Hepatocyte (in vitro differentiated cells): Measurements from ENCODE around the gene NEU3. TPM values are rescaled to one million over a fixed set of nuclear protein-coding genes. Genes with fewer than 3 reads are reported as not detected.
A peak's percentile ranks its signal among the peaks of the same experiment; 100 is the strongest.

ENCODE experiments used
- DNase-seq: peaks from one replicate; pipeline ENCODE4 v3.0.0-alpha.2; 2016; ENCODE audit warnings: low spot score
- H2AFZ ChIP-seq: fragments of 200-600 bp; sonication (generic); 2 replicates; pipeline ENCODE4 v1.6.0; 2016; ENCODE audit warnings: antibody characterized with exemption, mild to moderate bottlenecking
- H3K27ac ChIP-seq: fragments of 200-600 bp; sonication (generic); 2 replicates; pipeline ENCODE4 v1.5.1; 2016; ENCODE audit warnings: mild to moderate bottlenecking
- H3K27me3 ChIP-seq: fragments of 200-600 bp; sonication (generic); 2 replicates; pipeline ENCODE4 v1.6.1; 2016
- H3K36me3 ChIP-seq: fragments of 200-600 bp; sonication (generic); replicated peaks from 2 replicates; pipeline ENCODE4 v1.5.1; 2016; ENCODE audit warnings: low read depth; ENCODE audit not compliant: insufficient read depth
- H3K4me1 ChIP-seq: fragments of 200-600 bp; sonication (generic); 2 replicates; pipeline ENCODE4 v1.5.1; 2016; ENCODE audit warnings: mild to moderate bottlenecking, moderate library complexity; ENCODE audit not compliant: insufficient read depth
- H3K4me2 ChIP-seq: fragments of 200-600 bp; sonication (generic); 2 replicates; pipeline ENCODE4 v1.6.0; 2016
- H3K4me3 ChIP-seq: fragments of 200-600 bp; sonication (generic); 2 replicates; pipeline ENCODE4 v1.5.1; 2016; ENCODE audit warnings: mild to moderate bottlenecking
- H3K79me2 ChIP-seq: fragments of 200-600 bp; sonication (generic); 2 replicates; pipeline ENCODE4 v1.6.0; 2017; ENCODE audit warnings: mild to moderate bottlenecking
- H3K9me2 ChIP-seq: fragments of 200-600 bp; sonication (generic); replicated peaks from 2 replicates; pipeline ENCODE4 v1.6.0; 2017; ENCODE audit warnings: mild to moderate bottlenecking; ENCODE audit not compliant: insufficient read depth
- H3K9me3 ChIP-seq: fragments of 200-600 bp; sonication (generic); 2 replicates; pipeline ENCODE4 v1.5.1; 2016; ENCODE audit warnings: low read depth, mild to moderate bottlenecking
- H4K20me1 ChIP-seq: fragments of 200-600 bp; sonication (generic); 2 replicates; pipeline ENCODE4 v1.6.0; 2016; ENCODE audit warnings: mild to moderate bottlenecking; ENCODE audit not compliant: insufficient read depth, poor library complexity, severe bottlenecking
- EZH2 ChIP-seq: fragments of 200-600 bp; sonication (generic); IDR thresholded peaks from 2 replicates; pipeline ENCODE4 v1.6.1; 2016; ENCODE audit warnings: antibody characterized with exemption, mild to moderate bottlenecking, borderline replicate concordance
- EZH2phosphoT487 ChIP-seq: fragments of 200-600 bp; sonication (generic); IDR thresholded peaks from one replicate; pipeline ENCODE4 v1.6.1; 2018; ENCODE audit warnings: antibody characterized with exemption, mild to moderate bottlenecking, low read depth, moderate library complexity; ENCODE audit not compliant: unreplicated experiment, severe bottlenecking
- WGBS: methylation state at CpG from one replicate; pipeline ENCODE4 v1.1.6; 2016; ENCODE audit warnings: low lambda C conversion rate; ENCODE audit errors: missing lambda C conversion rate; 5-methylcytosine and 5-hydroxymethylcytosine counted together
- polyA plus RNA-seq: library from polyadenylated mRNA; unstranded; fragments of >200 nt; fragmentation: Nextera tagmentation; extraction: Ambion mirVana; gene quantifications from 2 replicates; pipeline ENCODE4 v1.2.1, GENCODE V29; 2016
- total RNA-seq: library from RNA; depleted of rRNA; stranded (reverse); fragments of >200 nt; gene quantifications from 2 replicates; pipeline ENCODE4 v1.2.3, GENCODE V29; 2014
- TF ChIP-seq, protein P1 (sequence below): fragments of 200-600 bp; sonication (generic); IDR thresholded peaks from 2 replicates; pipeline ENCODE4 v1.5.1; 2016; ENCODE audit warnings: antibody characterized with exemption, mild to moderate bottlenecking; ENCODE audit not compliant: poor library complexity

Gene NEU3
- total and polyA plus RNA-seq, 2 experiments from 2014 or later = 4.3 to 11.7 TPM

- Histone ChIP-seq H3K4me3 (no peak overlapping the region), H3K36me3 (no peaks in the 10 kb centered on the region), H3K79me2 (no peaks in the 10 kb centered on the region), H2AFZ (no peak overlapping the region), H3K27me3 (no peaks in the 10 kb centered on the region), H3K27ac (no peak overlapping the region), H3K9me3 (no peaks in the 10 kb centered on the region), H4K20me1 (no peaks in the 10 kb centered on the region), H3K9me2 (no peaks in the 10 kb centered on the region), H3K4me1 (no peaks in the 10 kb centered on the region), H3K4me2 (no peak overlapping the region)
- no peak for DNase-seq
- 77% methylated on average over 6 of the region's 6 CpGs for WGBS
- TF ChIP-seq EZH2phosphoT487 = no peak
- TF ChIP-seq, protein P1, sequence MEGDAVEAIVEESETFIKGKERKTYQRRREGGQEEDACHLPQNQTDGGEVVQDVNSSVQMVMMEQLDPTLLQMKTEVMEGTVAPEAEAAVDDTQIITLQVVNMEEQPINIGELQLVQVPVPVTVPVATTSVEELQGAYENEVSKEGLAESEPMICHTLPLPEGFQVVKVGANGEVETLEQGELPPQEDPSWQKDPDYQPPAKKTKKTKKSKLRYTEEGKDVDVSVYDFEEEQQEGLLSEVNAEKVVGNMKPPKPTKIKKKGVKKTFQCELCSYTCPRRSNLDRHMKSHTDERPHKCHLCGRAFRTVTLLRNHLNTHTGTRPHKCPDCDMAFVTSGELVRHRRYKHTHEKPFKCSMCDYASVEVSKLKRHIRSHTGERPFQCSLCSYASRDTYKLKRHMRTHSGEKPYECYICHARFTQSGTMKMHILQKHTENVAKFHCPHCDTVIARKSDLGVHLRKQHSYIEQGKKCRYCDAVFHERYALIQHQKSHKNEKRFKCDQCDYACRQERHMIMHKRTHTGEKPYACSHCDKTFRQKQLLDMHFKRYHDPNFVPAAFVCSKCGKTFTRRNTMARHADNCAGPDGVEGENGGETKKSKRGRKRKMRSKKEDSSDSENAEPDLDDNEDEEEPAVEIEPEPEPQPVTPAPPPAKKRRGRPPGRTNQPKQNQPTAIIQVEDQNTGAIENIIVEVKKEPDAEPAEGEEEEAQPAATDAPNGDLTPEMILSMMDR = no peak
- TF ChIP-seq EZH2 = no peak
Measured at GRCh38 chr11:75029836-75030631, 41.3 kb downstream of the NEU3 start.

DNA sequence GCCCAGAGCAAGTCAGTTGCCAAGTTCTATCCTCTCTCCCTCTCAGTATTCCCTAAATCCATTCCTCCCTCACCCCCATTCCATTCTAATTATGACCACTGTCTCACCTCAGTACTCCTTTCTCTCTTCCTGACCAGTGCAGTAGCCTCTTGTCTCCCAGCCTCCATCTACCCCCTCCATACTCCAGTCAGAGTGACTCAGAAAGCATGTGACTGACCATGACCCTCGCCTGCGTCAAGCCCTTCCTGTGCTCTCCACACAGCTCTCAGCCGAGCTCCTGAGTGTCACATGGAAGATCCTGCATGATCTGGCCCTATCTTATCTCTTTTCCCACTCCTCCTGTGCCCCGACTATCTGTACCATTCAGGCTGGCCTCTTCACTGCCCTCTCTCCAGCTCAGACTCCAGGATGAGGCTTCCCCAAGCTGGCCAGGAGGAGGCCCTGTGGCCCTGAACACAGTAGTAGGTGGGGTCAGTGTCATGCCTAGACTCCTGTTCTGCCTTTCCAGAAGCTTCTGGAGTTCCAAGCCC lies 42.6 kb downstream of the NEU3 start:
- no peaks in the 10 kb centered on the region for H3K27me3 ChIP-seq
- 50% methylated on average over 4 of the region's 4 CpGs for WGBS
- peak; percentile 67 for DNase-seq
- no peak overlapping the region for H2AFZ ChIP-seq
- H3K4me3 ChIP-seq = no peak overlapping the region
- no peaks in the 10 kb centered on the region for H3K36me3 ChIP-seq
- TF ChIP-seq, protein P1 = no peak
- TF ChIP-seq EZH2phosphoT487 (no peak), EZH2 (no peak)
- H3K27ac ChIP-seq = peak overlapping the region; percentile 3
- peaks cover 5% of the 10 kb centered on the region for H3K4me1 ChIP-seq
- H3K9me2 ChIP-seq = no peaks in the 10 kb centered on the region
- no peaks in the 10 kb centered on the region for H3K79me2 ChIP-seq
- H4K20me1 ChIP-seq = no peaks in the 10 kb centered on the region
- no peak overlapping the region for H3K4me2 ChIP-seq
- no peaks in the 10 kb centered on the region for H3K9me3 ChIP-seq

DNA sequence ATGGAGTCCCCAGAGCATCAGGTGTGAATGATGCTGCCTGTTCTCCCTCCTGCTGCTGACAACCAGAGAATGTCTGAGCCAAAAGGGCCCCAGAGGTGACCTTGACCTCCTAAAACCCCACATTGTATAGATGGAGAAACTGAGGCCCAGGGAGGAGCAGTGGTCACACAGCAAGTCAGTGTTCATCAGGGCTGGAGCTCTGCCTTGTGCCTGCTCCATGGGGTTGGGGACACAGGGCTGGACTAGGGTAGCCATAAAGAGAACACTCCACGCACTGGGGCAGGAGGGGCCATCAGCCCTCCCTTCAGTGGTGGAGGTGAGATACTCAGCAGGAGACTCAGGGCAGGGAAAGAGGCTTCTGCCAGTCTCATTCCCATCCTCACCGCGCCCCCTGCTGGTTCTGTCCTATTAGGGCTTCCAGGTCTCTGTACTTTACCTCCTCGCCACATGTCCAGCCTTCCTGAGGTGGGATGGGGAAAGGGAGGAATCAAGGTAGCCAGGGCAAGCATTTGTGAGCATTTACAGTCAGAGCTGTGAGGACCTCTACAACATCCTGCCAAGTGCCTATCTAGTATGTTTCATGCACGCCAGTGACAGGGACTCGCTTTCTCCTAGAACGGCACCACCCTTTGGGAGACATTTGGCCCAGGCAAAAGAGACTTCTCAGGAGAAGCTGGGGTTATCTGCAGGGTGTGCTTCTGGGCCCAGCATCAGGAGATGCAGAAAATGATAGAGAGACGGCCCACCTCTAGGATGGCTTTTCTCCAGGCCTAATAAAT lies 43.2 kb downstream of the NEU3 start:
- H3K27ac ChIP-seq = peak overlapping the region; percentile 3
- H3K27me3 ChIP-seq = no peaks in the 10 kb centered on the region
- no peaks in the 10 kb centered on the region for H3K9me2 ChIP-seq
- H3K4me1 ChIP-seq = peaks cover 5% of the 10 kb centered on the region
- no peaks in the 10 kb centered on the region for H4K20me1 ChIP-seq
- no peak overlapping the region for H2AFZ ChIP-seq
- no peak overlapping the region for H3K4me3 ChIP-seq
- no peaks in the 10 kb centered on the region for H3K36me3 ChIP-seq
- DNase-seq = peak; percentile 88
- 57% methylated on average over 8 of the region's 8 CpGs for WGBS
- H3K4me2 ChIP-seq = no peak overlapping the region
- no peak for TF ChIP-seq EZH2
- TF ChIP-seq EZH2phosphoT487 = no peak
- TF ChIP-seq, protein P1 = peak; percentile 64
- H3K9me3 ChIP-seq = no peaks in the 10 kb centered on the region
- no peaks in the 10 kb centered on the region for H3K79me2 ChIP-seq
